Esophagus squamous epithelium (tissue), 4 donors: ENCODE data around the gene PPP1R37.

Experiments used
- POLR2A ChIP-seq, 4 donors: fragments of 450-650 bp; IDR thresholded peaks; one replicate each; pipeline ENCODE4 v1.6.1; 2017; ENCODE audit warnings: antibody characterized with exemption in 4 of 4, mild to moderate bottlenecking in 4 of 4, moderate library complexity in 3 of 4
- TF ChIP-seq, protein P1 (sequence below), 6 experiments: fragments of 450-650 bp in 4 of 6; fragments of 200-600 bp in 2 of 6; sonication (generic) in 2 of 6; IDR thresholded peaks; one replicate each; pipeline ENCODE4 v1.5.1; 2016 to 2019; ENCODE audit warnings: antibody characterized with exemption in 6 of 6, mild to moderate bottlenecking in 4 of 6, moderate library complexity in 4 of 6

DNA sequence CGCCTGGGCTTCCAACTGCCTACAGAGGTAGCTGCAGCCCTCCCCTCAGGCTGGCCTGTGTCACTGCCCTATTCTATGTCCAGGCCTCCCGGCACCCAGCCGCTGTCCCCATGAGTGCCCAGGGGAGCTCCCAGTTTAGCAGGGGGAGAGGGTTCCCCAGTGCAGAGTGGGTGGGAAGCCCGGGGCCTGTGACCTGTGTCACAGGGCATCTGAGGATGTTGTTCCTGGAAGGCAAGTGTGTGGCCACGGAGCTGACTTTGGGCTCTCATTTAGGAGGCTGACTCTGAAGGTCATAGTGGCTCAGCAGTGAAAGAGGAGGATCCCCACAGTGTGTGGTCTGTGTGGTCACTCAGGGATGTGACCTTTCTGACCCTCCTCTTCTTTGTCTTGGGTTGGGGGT lies 25.1 kb downstream of the PPP1R37 start:
- TF ChIP-seq, protein P1, sequence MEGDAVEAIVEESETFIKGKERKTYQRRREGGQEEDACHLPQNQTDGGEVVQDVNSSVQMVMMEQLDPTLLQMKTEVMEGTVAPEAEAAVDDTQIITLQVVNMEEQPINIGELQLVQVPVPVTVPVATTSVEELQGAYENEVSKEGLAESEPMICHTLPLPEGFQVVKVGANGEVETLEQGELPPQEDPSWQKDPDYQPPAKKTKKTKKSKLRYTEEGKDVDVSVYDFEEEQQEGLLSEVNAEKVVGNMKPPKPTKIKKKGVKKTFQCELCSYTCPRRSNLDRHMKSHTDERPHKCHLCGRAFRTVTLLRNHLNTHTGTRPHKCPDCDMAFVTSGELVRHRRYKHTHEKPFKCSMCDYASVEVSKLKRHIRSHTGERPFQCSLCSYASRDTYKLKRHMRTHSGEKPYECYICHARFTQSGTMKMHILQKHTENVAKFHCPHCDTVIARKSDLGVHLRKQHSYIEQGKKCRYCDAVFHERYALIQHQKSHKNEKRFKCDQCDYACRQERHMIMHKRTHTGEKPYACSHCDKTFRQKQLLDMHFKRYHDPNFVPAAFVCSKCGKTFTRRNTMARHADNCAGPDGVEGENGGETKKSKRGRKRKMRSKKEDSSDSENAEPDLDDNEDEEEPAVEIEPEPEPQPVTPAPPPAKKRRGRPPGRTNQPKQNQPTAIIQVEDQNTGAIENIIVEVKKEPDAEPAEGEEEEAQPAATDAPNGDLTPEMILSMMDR (IDR thresholded peaks at IDR 0.05), result no peak
- no peak for TF ChIP-seq POLR2A (IDR thresholded peaks at IDR 0.05)
